Gastroesophageal sphincter (tissue), 4 donors: Measurements from ENCODE around the gene NME1. TPM values are rescaled to one million over a fixed set of nuclear protein-coding genes. Genes with fewer than 3 reads are reported as not detected.

Experiments used
- ATAC-seq: fragments of 150-250 bp; one replicate; pipeline ENCODE4 v1.9.1; 2016; ENCODE audit warnings: mild to moderate bottlenecking, moderate library complexity
- H3K27ac ChIP-seq, 4 donors: fragments of 200-600 bp; sonication (generic) in 3 of 4; 1 replicate in 3 of 4; 2 replicates in 1 of 4; pipeline ENCODE4 v1.5.1; 2016 to 2019
- H3K27me3 ChIP-seq: fragments of 200-600 bp; sonication (generic); one replicate; pipeline ENCODE4 v1.5.1; 2019
- H3K36me3 ChIP-seq, 2 donors: fragments of 200-600 bp; sonication (generic); one replicate each; pipeline ENCODE4 v1.5.1; 2019; ENCODE audit warnings: control low read depth in 1 of 2
- H3K4me1 ChIP-seq, 3 donors: fragments of 200-600 bp; sonication (generic); 1 replicate in 2 of 3; 2 replicates in 1 of 3; pipeline ENCODE4 v1.5.1; 2016 to 2019; ENCODE audit warnings: control low read depth in 2 of 3
- H3K4me3 ChIP-seq, 2 donors: fragments of 200-600 bp; sonication (generic); one replicate each; pipeline ENCODE4 v1.5.1; 2019; ENCODE audit warnings: mild to moderate bottlenecking in 1 of 2, moderate library complexity in 1 of 2
- H3K9me3 ChIP-seq, 3 donors: fragments of 200-600 bp; sonication (generic); one replicate each; pipeline ENCODE4 v1.5.1; 2017 to 2019; ENCODE audit warnings: control low read depth in 2 of 3
- EP300 ChIP-seq: sonication (generic); formaldehyde crosslinking; IDR thresholded peaks from one replicate; pipeline ENCODE4 v1.6.1; 2017; ENCODE audit warnings: antibody characterized with exemption, mild to moderate bottlenecking
- POLR2A ChIP-seq, 2 donors: fragments of 450-650 bp; IDR thresholded peaks; one replicate each; pipeline ENCODE4 v1.6.1; 2017; ENCODE audit warnings: antibody characterized with exemption in 2 of 2, mild to moderate bottlenecking in 2 of 2, moderate library complexity in 1 of 2
- POLR2AphosphoS5 ChIP-seq: sonication (generic); formaldehyde crosslinking; IDR thresholded peaks from one replicate; pipeline ENCODE4 v1.6.1; 2017; ENCODE audit warnings: antibody characterized with exemption
- WGBS, 2 donors: methylation state at CpG; one replicate each; pipeline ENCODE4 v1.1.5; 2018; ENCODE audit warnings: low coverage in 1 of 2; 5-methylcytosine and 5-hydroxymethylcytosine counted together
- total RNA-seq, 4 donors: library from RNA; depleted of rRNA; stranded (reverse); fragments of >200 nt; gene quantifications; one replicate each; pipeline ENCODE4 v1.1.0, GENCODE V29; 2016
- TF ChIP-seq, protein P1 (sequence below), 4 experiments: fragments of 200-600 bp in 2 of 4; fragments of 450-650 bp in 2 of 4; sonication (generic) in 1 of 4; IDR thresholded peaks; one replicate each; pipeline ENCODE4 v1.5.1; 2017 to 2019; ENCODE audit warnings: antibody characterized with exemption in 4 of 4, mild to moderate bottlenecking in 2 of 4, moderate library complexity in 2 of 4

The NME1 gene
- total RNA-seq, 4 donors from 2014 or later, result 9.7 to 37.1 (median 29.1) TPM

GRCh38 chr17:51180486-51180885 lies 27.1 kb downstream of the NME1 start:
- WGBS, 2 donors, result 62 to 65% methylated on average over 4 to 5 of the region's 5 CpGs
- Histone ChIP-seq H3K27me3 (no peaks in the 10 kb centered on the region), H3K9me3 (no peaks in the 10 kb centered on the region), H3K36me3 (peaks cover 0 to 68% of the 10 kb centered on the region in 2 donors), H3K27ac (no peak overlapping the region), H3K4me1 (no peaks in the 10 kb centered on the region), H3K4me3 (no peak overlapping the region)
- no peak for ATAC-seq
- TF ChIP-seq EP300, result no peak
- TF ChIP-seq, protein P1, sequence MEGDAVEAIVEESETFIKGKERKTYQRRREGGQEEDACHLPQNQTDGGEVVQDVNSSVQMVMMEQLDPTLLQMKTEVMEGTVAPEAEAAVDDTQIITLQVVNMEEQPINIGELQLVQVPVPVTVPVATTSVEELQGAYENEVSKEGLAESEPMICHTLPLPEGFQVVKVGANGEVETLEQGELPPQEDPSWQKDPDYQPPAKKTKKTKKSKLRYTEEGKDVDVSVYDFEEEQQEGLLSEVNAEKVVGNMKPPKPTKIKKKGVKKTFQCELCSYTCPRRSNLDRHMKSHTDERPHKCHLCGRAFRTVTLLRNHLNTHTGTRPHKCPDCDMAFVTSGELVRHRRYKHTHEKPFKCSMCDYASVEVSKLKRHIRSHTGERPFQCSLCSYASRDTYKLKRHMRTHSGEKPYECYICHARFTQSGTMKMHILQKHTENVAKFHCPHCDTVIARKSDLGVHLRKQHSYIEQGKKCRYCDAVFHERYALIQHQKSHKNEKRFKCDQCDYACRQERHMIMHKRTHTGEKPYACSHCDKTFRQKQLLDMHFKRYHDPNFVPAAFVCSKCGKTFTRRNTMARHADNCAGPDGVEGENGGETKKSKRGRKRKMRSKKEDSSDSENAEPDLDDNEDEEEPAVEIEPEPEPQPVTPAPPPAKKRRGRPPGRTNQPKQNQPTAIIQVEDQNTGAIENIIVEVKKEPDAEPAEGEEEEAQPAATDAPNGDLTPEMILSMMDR (IDR thresholded peaks at IDR 0.05), result no peak
- no peak for TF ChIP-seq POLR2AphosphoS5
- TF ChIP-seq POLR2A (IDR thresholded peaks at IDR 0.05), result no peak

DNA sequence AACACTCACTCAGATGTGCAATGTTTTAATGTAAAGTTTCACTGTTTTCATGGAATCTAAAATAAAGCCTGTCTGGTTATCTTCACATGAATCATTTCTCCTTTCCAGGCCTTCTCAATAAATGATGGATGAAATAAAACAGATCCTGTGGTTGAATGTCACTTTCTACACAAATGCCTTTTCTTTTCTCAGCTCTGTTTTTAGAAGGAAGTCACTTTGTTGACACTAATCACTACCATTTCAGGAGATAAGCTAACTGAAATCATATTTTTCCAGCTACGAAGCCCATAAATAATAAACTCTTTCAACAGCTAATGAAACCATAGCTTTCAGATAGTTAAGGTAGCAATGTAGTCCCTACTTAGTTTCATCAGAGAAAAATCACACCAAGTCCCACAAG lies 30.8 kb downstream of the NME1 start:
- no peak for ATAC-seq
- 22 to 29% methylated on average over 1 of the region's 1 CpG for WGBS, 2 donors
- TF ChIP-seq, protein P1 (IDR thresholded peaks at IDR 0.05), result no peak
- TF ChIP-seq POLR2A (IDR thresholded peaks at IDR 0.05), result no peak
- TF ChIP-seq EP300, result no peak
- no peak for TF ChIP-seq POLR2AphosphoS5
- Histone ChIP-seq H3K36me3 (peaks cover 0 to 92% of the 10 kb centered on the region in 2 donors), H3K9me3 (no peaks in the 10 kb centered on the region), H3K27ac (no peak overlapping the region), H3K4me1 (no peaks in the 10 kb centered on the region), H3K4me3 (no peak overlapping the region), H3K27me3 (no peaks in the 10 kb centered on the region)

- no peak overlapping the region for H3K27ac ChIP-seq
- no peaks in the 10 kb centered on the region for H3K27me3 ChIP-seq
- 79 to 85% methylated on average over 5 to 6 of the region's 8 CpGs for WGBS, 2 donors
- no peak for TF ChIP-seq POLR2AphosphoS5
- no peak for TF ChIP-seq POLR2A (IDR thresholded peaks at IDR 0.05)
- no peak for TF ChIP-seq EP300
- TF ChIP-seq, protein P1 (IDR thresholded peaks at IDR 0.05), result no peak
- peaks cover 0 to 6% (median 0%) of the 10 kb centered on the region in 3 donors for H3K4me1 ChIP-seq
- ATAC-seq, result no peak
- H3K4me3 ChIP-seq, result no peak overlapping the region
- no peaks in the 10 kb centered on the region for H3K9me3 ChIP-seq
- H3K36me3 ChIP-seq, result peaks cover 0 to 97% of the 10 kb centered on the region in 2 donors
Observed at GRCh38 chr17:51185763-51186332, 32.5 kb downstream of the NME1 start.

- Histone ChIP-seq H3K4me1 (peaks cover 0 to 6% (median 0%) of the 10 kb centered on the region in 3 donors), H3K36me3 (peaks cover 0 to 98% of the 10 kb centered on the region in 2 donors), H3K4me3 (no peak overlapping the region), H3K27ac (no peak overlapping the region), H3K9me3 (no peaks in the 10 kb centered on the region), H3K27me3 (no peaks in the 10 kb centered on the region)
- no peak for ATAC-seq
- WGBS, 2 donors, result 67 to 73% methylated on average over 5 to 8 of the region's 9 CpGs
- TF ChIP-seq EP300 (no peak), POLR2AphosphoS5 (no peak), POLR2A (IDR thresholded peaks at IDR 0.05) (no peak)
- TF ChIP-seq, protein P1 (IDR thresholded peaks at IDR 0.05), result no peak
Observed at GRCh38 chr17:51188271-51188833, 35.0 kb downstream of the NME1 start.

GRCh38 chr17:51189162-51189561 lies 35.8 kb downstream of the NME1 start:
- TF ChIP-seq, protein P1 (IDR thresholded peaks at IDR 0.05), result no peak
- TF ChIP-seq POLR2AphosphoS5, result no peak
- TF ChIP-seq POLR2A (IDR thresholded peaks at IDR 0.05), result no peak
- no peak for TF ChIP-seq EP300
- no peak overlapping the region for H3K4me3 ChIP-seq
- no peaks in the 10 kb centered on the region for H3K27me3 ChIP-seq
- H3K36me3 ChIP-seq, result peaks cover 0 to 98% of the 10 kb centered on the region in 2 donors
- no peak for ATAC-seq
- H3K9me3 ChIP-seq, result no peaks in the 10 kb centered on the region
- H3K27ac ChIP-seq, result no peak overlapping the region
- peaks cover 0 to 6% (median 0%) of the 10 kb centered on the region in 3 donors for H3K4me1 ChIP-seq
